ENCODE measurements around the gene MESD. TPM values are rescaled to one million over a fixed set of nuclear protein-coding genes. Genes with fewer than 3 reads are reported as not detected.
A peak's percentile ranks its signal among the peaks of the same experiment; 100 is the strongest.

MESD gene
- total and polyA plus RNA-seq, 9 of the 15 experiments (the other 6 are each of a cell fraction or from before 2014, with no cell fraction given): 11.3 to 39.7 (median 22.8) TPM

DNA sequence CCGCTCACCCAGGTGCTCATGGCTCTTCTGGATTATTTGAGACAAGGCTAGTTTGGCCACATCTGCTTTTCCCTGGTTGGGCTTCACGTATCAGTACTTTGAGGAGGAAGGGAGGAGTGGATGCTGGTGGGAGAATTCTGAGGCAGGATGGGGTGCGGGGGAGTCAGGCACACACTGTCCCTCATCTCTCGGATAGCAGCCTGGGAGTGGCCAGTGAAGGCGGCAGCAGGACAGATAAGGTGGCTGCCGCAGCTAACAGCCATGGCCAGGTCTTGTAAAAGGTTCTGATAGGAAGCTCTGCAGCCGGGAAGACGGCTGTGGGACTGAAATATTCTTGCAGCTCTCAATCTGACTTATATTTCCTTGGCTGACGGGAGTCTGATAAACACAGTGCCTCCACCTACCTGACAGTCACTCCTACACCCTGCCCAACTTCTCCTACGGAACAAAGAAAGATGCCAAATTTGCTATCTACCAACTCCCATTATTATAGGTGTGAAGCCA lies 87.3 kb downstream of the MESD start (continued):
- TF ChIP-seq, protein P1, sequence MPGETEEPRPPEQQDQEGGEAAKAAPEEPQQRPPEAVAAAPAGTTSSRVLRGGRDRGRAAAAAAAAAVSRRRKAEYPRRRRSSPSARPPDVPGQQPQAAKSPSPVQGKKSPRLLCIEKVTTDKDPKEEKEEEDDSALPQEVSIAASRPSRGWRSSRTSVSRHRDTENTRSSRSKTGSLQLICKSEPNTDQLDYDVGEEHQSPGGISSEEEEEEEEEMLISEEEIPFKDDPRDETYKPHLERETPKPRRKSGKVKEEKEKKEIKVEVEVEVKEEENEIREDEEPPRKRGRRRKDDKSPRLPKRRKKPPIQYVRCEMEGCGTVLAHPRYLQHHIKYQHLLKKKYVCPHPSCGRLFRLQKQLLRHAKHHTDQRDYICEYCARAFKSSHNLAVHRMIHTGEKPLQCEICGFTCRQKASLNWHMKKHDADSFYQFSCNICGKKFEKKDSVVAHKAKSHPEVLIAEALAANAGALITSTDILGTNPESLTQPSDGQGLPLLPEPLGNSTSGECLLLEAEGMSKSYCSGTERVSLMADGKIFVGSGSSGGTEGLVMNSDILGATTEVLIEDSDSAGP (CRISPR knock-in tag; IDR thresholded peaks at IDR 0.05): no peak
- TF ChIP-seq CBFA2T3 (IDR thresholded peaks at IDR 0.05) (peak; percentile 96), ZNF316 (IDR thresholded peaks at IDR 0.05) (no peak), SMAD3 (CRISPR knock-in tag; conservative IDR thresholded peaks at IDR 0.05) (no peak), NELFE (IDR thresholded peaks at IDR 0.05; ENCODE audit: insufficient read depth, insufficient read length) (no peak), SREBF2 (CRISPR knock-in tag; IDR thresholded peaks at IDR 0.05) (no peak), TFAM (CRISPR knock-in tag; conservative IDR thresholded peaks at IDR 0.05) (no peak), LEF1 (IDR thresholded peaks at IDR 0.05) (no peak), MYNN (IDR thresholded peaks at IDR 0.05) (0 out of 2 replicates have a peak, but pooled peaks have one; percentile 38), MYNN (CRISPR knock-in tag; IDR thresholded peaks at IDR 0.05) (no peak), ZNF217 (CRISPR knock-in tag; IDR thresholded peaks at IDR 0.05) (no peak), HMG20A (CRISPR knock-in tag; conservative IDR thresholded peaks at IDR 0.05) (no peak), TCF7 (IDR thresholded peaks at IDR 0.05; ENCODE audit: borderline replicate concordance) (no peak), HNRNPK (IDR thresholded peaks at IDR 0.05; ENCODE audit: low read depth, low read length, poor library complexity, severe bottlenecking) (no peak), RBM17 (IDR thresholded peaks at IDR 0.05; ENCODE audit: borderline replicate concordance, low read depth, low read length) (no peak)
- TF ChIP-seq, protein P2, sequence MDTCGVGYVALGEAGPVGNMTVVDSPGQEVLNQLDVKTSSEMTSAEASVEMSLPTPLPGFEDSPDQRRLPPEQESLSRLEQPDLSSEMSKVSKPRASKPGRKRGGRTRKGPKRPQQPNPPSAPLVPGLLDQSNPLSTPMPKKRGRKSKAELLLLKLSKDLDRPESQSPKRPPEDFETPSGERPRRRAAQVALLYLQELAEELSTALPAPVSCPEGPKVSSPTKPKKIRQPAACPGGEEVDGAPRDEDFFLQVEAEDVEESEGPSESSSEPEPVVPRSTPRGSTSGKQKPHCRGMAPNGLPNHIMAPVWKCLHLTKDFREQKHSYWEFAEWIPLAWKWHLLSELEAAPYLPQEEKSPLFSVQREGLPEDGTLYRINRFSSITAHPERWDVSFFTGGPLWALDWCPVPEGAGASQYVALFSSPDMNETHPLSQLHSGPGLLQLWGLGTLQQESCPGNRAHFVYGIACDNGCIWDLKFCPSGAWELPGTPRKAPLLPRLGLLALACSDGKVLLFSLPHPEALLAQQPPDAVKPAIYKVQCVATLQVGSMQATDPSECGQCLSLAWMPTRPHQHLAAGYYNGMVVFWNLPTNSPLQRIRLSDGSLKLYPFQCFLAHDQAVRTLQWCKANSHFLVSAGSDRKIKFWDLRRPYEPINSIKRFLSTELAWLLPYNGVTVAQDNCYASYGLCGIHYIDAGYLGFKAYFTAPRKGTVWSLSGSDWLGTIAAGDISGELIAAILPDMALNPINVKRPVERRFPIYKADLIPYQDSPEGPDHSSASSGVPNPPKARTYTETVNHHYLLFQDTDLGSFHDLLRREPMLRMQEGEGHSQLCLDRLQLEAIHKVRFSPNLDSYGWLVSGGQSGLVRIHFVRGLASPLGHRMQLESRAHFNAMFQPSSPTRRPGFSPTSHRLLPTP (IDR thresholded peaks at IDR 0.05; ENCODE audit: borderline replicate concordance, extremely low read depth, insufficient read length): no peak
- TF ChIP-seq, protein P3, sequence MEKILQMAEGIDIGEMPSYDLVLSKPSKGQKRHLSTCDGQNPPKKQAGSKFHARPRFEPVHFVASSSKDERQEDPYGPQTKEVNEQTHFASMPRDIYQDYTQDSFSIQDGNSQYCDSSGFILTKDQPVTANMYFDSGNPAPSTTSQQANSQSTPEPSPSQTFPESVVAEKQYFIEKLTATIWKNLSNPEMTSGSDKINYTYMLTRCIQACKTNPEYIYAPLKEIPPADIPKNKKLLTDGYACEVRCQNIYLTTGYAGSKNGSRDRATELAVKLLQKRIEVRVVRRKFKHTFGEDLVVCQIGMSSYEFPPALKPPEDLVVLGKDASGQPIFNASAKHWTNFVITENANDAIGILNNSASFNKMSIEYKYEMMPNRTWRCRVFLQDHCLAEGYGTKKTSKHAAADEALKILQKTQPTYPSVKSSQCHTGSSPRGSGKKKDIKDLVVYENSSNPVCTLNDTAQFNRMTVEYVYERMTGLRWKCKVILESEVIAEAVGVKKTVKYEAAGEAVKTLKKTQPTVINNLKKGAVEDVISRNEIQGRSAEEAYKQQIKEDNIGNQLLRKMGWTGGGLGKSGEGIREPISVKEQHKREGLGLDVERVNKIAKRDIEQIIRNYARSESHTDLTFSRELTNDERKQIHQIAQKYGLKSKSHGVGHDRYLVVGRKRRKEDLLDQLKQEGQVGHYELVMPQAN (IDR thresholded peaks at IDR 0.05; ENCODE audit: borderline replicate concordance): no peak
- TF ChIP-seq, protein P4, sequence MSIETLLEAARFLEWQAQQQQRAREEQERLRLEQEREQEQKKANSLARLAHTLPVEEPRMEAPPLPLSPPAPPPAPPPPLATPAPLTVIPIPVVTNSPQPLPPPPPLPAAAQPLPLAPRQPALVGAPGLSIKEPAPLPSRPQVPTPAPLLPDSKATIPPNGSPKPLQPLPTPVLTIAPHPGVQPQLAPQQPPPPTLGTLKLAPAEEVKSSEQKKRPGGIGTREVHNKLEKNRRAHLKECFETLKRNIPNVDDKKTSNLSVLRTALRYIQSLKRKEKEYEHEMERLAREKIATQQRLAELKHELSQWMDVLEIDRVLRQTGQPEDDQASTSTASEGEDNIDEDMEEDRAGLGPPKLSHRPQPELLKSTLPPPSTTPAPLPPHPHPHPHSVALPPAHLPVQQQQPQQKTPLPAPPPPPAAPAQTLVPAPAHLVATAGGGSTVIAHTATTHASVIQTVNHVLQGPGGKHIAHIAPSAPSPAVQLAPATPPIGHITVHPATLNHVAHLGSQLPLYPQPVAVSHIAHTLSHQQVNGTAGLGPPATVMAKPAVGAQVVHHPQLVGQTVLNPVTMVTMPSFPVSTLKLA (conservative IDR thresholded peaks at IDR 0.05): peak in 1 of 2 experiments; percentile 40; a peak in 2 of 4 replicates
- TF ChIP-seq, protein P5, sequence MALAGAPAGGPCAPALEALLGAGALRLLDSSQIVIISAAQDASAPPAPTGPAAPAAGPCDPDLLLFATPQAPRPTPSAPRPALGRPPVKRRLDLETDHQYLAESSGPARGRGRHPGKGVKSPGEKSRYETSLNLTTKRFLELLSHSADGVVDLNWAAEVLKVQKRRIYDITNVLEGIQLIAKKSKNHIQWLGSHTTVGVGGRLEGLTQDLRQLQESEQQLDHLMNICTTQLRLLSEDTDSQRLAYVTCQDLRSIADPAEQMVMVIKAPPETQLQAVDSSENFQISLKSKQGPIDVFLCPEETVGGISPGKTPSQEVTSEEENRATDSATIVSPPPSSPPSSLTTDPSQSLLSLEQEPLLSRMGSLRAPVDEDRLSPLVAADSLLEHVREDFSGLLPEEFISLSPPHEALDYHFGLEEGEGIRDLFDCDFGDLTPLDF (CRISPR knock-in tag; IDR thresholded peaks at IDR 0.05): no peak
